ENCODE data around the gene IGSF3. TPM values are rescaled to one million over a fixed set of nuclear protein-coding genes. Genes with fewer than 3 reads are reported as not detected.
A peak's percentile ranks its signal among the peaks of the same experiment; 100 is the strongest.

Gene IGSF3
- polyA plus RNA-seq, 1 donor from 2014 or later, result not detected

DNA sequence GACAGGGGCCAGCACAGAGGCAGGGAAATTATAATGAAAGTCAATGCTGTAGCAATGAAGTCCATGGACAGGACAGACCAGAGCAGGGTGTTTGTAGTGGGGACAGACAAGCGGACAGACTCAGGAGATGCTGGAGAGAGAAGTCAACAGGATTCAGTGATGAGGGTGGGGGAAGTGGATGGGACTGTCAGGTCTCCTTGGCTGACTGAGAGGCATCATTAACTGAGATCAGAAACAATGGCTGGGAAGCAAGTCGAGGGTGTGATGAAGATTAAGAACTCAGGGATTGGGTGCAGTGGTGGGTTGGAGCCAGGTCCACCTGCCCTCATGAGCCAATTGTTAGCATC, 122.2 kb downstream of the IGSF3 start:
- Mint-ChIP-seq H3K27ac (peak overlapping the region; percentile 33 to 74 (median 73)), H3K9me3 (peaks cover 0 to 2% (median 0%) of the 10 kb centered on the region in 3 donors), H3K4me1 (peaks cover 37 to 47% (median 38%) of the 10 kb centered on the region in 3 donors), H3K27me3 (no peaks in the 10 kb centered on the region), H3K36me3 (peaks cover 7% of the 10 kb centered on the region), H3K4me3 (peak overlapping the region in 2 of 4 donors; percentile 60 to 74)

DNA sequence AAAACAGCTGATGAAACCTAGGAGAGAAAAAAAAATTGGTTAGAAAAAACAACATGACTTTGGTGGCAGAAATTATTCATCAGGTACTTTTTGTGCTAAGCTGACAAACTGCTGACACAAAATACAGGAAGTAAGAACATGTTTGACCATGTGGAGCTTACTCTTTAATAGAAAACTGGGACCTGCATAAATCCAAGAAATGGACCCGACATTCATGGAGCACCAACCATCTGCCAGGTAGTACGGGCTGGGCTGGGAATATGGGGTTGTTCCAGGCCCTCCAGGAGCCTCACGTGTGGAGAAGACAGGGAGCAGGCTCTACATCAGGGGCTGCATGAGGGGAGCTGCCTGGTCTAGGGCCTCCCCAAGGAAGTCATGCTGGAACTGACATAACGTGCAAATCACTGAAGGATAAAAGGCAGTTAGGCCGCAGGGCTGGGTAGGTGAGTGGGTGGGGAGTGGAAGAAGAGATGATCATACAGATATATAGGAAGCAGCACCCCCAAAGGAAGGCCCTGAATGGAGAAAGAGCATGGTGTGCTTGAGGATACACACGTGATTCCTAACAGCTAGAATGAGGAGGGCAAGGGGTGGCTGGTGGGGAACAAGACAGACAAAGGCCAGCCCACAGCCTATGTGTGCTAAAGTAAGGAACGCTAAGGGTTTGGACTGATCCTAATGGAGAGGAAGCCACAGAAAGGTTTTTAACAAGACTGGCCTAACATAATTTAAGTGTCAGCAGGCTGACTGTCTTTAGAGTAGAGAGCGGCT, 122.8 kb downstream of the IGSF3 start:
- H3K4me1 Mint-ChIP-seq, result peaks cover 41 to 49% (median 43%) of the 10 kb centered on the region in 3 donors
- peak overlapping the region in 3 of 4 donors; percentile 3 to 79 (median 75) for H3K4me3 Mint-ChIP-seq
- H3K27ac Mint-ChIP-seq, result peak overlapping the region; percentile 48 to 74 (median 73)
- no peaks in the 10 kb centered on the region for H3K27me3 Mint-ChIP-seq
- H3K9me3 Mint-ChIP-seq, result peaks cover 0 to 2% (median 0%) of the 10 kb centered on the region in 3 donors
- H3K36me3 Mint-ChIP-seq, result peaks cover 7% of the 10 kb centered on the region

DNA sequence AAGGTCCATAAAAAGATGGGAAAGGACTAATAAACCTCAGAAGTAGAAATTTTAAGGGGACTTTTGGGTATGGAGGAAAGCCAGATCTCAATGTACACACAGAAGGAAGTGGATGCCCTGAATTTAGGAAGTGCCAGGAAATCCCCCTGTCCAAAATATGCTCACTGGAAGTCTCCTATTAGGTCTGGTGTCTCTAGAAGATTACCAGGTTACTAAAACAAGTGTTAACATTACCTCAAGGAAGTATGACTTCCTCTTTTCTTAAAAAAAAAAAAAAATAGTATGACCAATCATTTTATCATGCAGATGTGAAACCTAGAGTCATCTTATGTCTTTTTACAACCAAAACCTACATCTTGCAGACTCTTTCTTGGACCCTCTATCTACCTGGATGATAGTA, 127.4 kb downstream of the IGSF3 start:
- peak overlapping the region in 1 of 4 donors; percentile 73 for H3K4me3 Mint-ChIP-seq
- H3K36me3 Mint-ChIP-seq, result peaks cover 16% of the 10 kb centered on the region
- H3K27ac Mint-ChIP-seq, result peak overlapping the region; percentile 31 to 87 (median 69)
- no peaks in the 10 kb centered on the region for H3K27me3 Mint-ChIP-seq
- H3K9me3 Mint-ChIP-seq, result no peaks in the 10 kb centered on the region
- peaks cover 34 to 40% (median 40%) of the 10 kb centered on the region in 3 donors for H3K4me1 Mint-ChIP-seq

DNA sequence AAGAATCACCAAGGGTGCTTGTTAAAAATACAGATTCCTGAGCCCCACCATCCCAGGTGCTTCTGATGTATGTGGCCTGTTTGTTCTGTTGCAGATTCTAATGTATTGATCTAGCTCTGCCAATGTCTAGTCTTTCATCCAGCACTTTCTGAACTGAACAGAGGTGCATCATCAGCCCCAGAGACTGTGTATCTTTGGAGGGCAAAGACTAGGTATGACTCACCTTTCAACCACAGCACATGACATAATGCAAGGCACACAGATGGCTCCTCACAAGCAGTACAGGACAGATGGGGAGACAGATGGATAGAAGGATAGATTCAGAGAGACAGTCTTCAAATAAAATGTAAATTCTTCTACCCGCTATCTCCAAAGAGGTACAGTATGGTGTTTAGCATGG, 129.0 kb downstream of the IGSF3 start:
- no peaks in the 10 kb centered on the region for H3K27me3 Mint-ChIP-seq
- no peaks in the 10 kb centered on the region for H3K9me3 Mint-ChIP-seq
- H3K36me3 Mint-ChIP-seq, result peaks cover 18% of the 10 kb centered on the region
- no peak overlapping the region for H3K27ac Mint-ChIP-seq
- H3K4me3 Mint-ChIP-seq, result no peak overlapping the region
- peaks cover 26 to 32% (median 31%) of the 10 kb centered on the region in 3 donors for H3K4me1 Mint-ChIP-seq

DNA sequence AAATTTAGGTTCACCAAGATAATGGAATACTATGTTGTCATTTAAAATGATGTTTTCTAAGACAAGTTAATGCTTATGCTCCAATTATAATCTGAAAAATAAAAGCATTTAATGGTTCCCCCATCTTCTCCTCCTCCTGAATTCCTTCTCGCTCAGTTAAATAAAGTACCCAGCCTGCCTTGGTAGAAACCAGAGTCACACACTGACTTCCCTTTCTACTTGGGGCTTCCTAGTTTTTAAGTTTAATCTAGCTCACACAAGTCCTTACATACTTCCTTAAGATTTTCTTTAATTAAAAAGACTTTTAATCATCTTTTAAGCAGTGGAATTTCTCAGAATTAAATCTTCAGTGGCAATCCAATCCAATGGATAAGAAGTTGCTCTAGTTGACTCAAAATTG, 129.6 kb downstream of the IGSF3 start:
- no peak overlapping the region for H3K27ac Mint-ChIP-seq
- H3K9me3 Mint-ChIP-seq, result no peaks in the 10 kb centered on the region
- H3K4me3 Mint-ChIP-seq, result peak overlapping the region in 1 of 4 donors; percentile 24
- no peaks in the 10 kb centered on the region for H3K27me3 Mint-ChIP-seq
- H3K36me3 Mint-ChIP-seq, result peaks cover 19% of the 10 kb centered on the region
- peaks cover 24 to 31% (median 26%) of the 10 kb centered on the region in 3 donors for H3K4me1 Mint-ChIP-seq

DNA sequence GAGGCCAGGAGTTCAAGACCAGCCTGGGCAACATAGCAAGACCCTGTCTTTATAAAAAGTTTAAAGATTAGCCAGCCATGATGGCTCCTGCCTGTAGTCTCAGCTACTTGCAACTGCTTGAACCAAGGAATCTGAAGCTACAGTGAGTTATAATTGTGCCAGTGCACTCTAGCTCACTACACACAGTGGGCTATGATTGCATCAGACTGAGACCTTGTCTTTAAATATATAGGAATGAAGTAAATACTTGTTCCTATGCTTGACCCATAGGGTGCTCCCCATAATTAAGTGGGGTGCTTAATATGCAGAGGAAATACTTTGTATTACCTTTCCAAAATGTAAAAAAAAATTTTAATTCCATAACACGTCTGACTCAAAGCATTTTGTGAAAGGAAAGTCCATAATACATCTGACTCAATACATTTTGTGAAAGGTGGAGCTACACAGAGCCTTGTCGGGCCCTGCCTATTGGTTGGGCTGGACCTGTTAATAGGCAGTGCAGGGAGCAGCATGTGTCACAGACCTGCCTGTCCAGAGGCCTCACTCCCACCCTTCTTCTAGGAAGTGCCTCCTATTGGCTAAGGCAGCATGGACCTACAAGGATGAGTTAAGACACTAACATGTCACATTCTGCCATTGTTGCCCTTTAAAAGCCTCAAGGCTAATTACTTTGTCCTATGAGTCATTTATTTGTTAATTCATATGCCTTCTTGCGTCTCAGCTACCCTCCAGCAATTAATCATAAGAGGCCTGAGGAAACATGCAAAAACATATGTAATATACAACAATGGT, 130.3 kb downstream of the IGSF3 start:
- Mint-ChIP-seq H3K27ac (no peak overlapping the region), H3K27me3 (no peaks in the 10 kb centered on the region), H3K36me3 (peaks cover 15% of the 10 kb centered on the region), H3K9me3 (no peaks in the 10 kb centered on the region), H3K4me1 (peaks cover 20 to 31% (median 24%) of the 10 kb centered on the region in 3 donors), H3K4me3 (no peak overlapping the region)

DNA sequence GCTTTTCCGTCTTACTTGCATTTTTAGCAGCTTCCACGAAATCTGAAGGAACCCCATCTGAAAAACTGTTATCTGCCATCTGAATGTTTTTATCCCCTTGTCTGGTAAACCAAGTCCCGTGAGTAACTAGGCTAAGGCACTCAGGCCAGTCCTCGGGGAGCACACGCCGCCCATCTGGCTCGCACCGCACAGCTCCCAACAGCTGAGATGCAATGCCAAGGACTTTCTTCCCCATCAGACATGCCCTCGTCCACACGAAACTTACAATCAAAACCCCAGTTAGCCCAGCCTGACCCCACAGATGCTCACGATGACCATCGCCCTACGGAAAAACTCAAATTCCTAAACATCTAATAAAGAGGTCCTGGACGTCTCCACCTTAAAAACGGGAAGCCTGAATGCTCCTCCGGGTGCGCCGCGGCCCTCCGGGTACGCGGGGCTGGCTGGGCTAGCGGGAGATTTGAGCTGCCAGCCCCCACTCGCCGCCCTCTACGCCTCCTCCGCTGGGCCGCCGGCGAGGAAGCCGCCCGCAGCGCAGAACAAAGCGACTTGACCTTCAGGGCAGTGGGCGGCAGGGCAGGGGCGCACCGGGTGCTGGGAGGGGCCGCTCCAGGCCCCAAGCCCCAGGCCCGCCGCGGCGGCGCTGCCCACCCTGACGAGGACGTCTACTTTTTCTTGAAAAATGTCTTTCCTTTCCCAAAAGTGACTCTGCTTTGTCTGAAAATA, 133.4 kb downstream of the IGSF3 start:
- no peak overlapping the region for H3K4me3 Mint-ChIP-seq
- no peak overlapping the region for H3K27ac Mint-ChIP-seq
- H3K27me3 Mint-ChIP-seq, result no peaks in the 10 kb centered on the region
- H3K9me3 Mint-ChIP-seq, result no peaks in the 10 kb centered on the region
- peaks cover 3 to 13% (median 11%) of the 10 kb centered on the region in 3 donors for H3K4me1 Mint-ChIP-seq
- H3K36me3 Mint-ChIP-seq, result peaks cover 12% of the 10 kb centered on the region

DNA sequence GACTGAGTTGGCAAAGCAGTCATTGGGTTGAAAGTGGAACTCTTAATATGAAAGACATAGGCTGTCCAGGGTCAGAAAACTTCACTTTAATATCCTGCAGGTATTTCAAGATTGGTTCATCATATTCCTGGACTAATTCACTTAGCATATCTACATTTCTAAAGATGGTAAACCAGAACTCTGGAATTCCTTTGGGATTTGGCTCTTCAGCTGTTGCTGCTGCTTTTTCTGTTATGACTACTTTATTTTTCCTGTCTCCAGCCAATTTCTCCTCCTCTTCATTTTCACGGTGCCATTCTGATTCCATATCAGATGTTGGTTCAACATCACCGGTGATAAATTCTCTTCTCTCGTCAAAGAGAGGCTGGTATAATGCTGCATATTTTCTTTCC, 134.1 kb downstream of the IGSF3 start:
- Mint-ChIP-seq H3K27ac (no peak overlapping the region), H3K9me3 (no peaks in the 10 kb centered on the region), H3K27me3 (no peaks in the 10 kb centered on the region), H3K4me3 (no peak overlapping the region), H3K4me1 (peaks cover 0 to 6% (median 4%) of the 10 kb centered on the region in 3 donors), H3K36me3 (peaks cover 9% of the 10 kb centered on the region)

DNA sequence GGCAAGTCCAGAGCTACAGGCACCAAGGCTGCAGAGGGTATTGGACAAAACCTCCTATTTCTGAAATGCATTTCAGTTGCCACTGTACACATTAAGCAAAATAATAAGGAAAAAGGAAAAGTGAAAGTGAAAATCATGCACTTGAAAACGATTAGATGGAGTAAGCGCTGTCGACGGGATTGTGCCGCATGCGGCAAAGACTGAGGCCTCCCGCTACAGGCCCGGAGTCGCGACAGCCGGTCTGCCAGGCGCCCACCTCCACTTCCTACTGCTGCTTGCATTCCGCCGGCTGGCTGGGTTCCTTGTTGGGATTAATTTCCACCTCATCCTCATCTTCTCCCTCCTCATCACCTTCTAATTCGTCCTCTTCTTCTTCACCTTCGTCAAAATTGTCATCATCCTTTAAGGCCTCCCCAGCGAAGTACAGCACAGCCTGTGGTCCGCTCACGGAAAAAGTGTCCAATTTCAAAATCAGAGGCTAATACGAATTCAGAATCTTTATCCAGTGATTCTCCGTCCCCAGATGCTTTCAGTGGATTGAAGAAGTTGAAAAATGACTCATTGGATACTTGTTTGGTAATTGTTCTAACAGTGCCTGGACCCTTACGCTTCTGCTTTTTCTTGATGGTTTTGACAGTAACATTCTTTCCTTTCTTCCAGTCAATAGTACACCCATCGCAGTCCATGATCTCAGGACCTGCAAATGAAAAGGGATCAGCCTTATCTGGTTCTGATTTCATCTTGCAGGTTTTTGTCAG, 134.7 kb downstream of the IGSF3 start:
- no peak overlapping the region for H3K27ac Mint-ChIP-seq
- H3K36me3 Mint-ChIP-seq, result peaks cover 13% of the 10 kb centered on the region
- H3K4me1 Mint-ChIP-seq, result peaks cover 0 to 2% (median under 1%) of the 10 kb centered on the region in 3 donors
- H3K27me3 Mint-ChIP-seq, result no peaks in the 10 kb centered on the region
- H3K4me3 Mint-ChIP-seq, result no peak overlapping the region
- no peaks in the 10 kb centered on the region for H3K9me3 Mint-ChIP-seq

DNA sequence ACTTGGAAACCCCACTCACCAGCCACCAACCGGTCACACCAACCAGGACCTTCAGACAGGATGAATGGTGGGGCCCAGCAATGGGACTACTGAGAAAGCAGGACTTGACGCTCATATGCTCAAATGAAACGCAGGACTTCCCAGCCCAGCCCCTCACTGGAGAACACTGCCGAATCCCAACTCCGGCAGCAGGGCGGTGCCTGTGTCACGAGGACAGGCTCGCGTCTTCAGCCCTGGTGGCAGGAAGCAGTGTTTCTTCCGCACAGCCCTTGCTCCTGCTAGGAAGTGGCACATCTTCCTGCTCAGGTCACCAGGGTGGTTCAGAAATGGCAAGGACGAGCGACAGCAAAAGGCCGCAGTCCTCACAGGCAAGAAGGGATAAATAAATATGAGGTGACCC, 135.6 kb downstream of the IGSF3 start:
- no peaks in the 10 kb centered on the region for H3K27me3 Mint-ChIP-seq
- H3K36me3 Mint-ChIP-seq, result peaks cover 13% of the 10 kb centered on the region
- H3K27ac Mint-ChIP-seq, result no peak overlapping the region
- no peaks in the 10 kb centered on the region for H3K9me3 Mint-ChIP-seq
- no peaks in the 10 kb centered on the region for H3K4me1 Mint-ChIP-seq
- no peak overlapping the region for H3K4me3 Mint-ChIP-seq

DNA sequence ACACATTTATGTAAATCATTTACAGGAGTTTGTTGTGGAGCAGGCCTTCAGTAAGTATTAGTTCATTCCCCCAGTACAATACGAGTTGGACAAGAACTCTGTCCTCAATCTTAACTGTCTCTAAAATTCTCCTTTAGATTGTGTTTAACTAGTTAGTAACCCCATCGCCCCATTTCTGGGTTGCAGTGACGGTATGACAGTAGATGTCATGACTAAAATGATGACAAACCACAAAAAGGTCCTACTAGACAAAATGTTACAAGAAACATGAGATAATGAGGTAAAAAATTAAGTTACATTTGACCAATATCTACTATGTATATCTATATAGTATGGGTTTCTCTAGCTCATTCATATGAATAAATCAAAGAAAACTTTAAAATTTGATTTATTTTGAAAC, 137.9 kb downstream of the IGSF3 start:
- Mint-ChIP-seq H3K4me3 (no peak overlapping the region), H3K27ac (no peak overlapping the region), H3K9me3 (peaks cover 0 to 9% (median 0%) of the 10 kb centered on the region in 3 donors), H3K4me1 (no peaks in the 10 kb centered on the region), H3K27me3 (no peaks in the 10 kb centered on the region), H3K36me3 (peaks cover 12% of the 10 kb centered on the region)

DNA sequence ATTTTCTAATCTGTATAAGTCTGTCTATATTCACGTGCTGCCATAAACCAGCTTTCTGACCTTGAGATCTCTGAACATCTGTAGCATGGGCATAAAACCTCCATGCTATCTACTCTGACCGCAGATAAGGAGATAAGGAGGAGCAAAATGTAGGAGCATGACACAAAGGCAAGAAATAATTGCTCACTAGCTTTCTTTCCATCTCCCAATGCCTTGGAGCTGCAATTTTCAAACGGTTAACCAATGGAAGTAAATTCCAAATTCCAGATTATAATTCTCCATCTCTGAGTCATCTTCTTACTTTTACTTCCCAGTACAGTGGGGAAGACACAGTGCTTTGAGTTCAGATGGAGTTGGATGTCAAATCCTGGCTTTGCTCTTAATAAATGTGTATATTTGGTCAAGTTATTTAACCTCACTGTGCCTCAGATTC, 138.3 kb downstream of the IGSF3 start:
- H3K27me3 Mint-ChIP-seq, result no peaks in the 10 kb centered on the region
- H3K9me3 Mint-ChIP-seq, result peaks cover 0 to 9% (median 0%) of the 10 kb centered on the region in 3 donors
- peaks cover 12% of the 10 kb centered on the region for H3K36me3 Mint-ChIP-seq
- peak overlapping the region in 1 of 3 donors; percentile 29 for H3K27ac Mint-ChIP-seq
- H3K4me3 Mint-ChIP-seq, result no peak overlapping the region
- no peaks in the 10 kb centered on the region for H3K4me1 Mint-ChIP-seq

DNA sequence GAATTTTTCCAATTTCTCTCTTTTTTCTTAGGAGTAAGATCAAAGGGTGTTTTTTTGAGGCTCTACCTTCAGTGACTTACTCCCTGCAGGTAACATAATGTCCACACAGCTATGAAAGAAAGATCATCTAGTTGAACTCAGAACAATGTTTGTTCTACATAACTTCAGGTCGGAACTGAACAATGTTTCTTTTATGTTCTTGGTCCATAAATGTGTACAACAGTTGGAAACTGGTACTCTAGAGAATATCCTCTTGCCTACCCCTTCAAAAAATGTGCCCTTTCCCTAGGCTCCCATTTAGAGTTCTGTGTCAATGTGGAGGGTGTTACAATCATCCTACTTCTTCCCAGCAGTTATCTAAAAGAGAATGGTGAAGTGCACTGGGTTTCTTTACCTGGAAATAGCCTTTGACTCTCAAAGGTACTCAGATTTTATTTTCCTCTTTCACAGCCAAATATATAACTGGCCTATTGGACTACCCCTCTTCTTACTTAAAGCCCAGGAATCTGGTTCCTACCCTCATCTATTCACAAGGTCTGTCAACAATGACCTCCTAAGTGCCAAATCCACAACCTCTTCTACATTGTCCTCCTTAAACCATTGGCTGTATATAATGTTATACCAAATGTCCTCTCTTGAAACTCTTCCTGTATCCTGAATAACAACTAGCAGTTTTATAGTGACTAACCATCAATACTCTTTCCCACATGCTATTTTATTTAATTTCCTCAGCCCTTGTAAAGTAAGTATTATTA, 139.0 kb downstream of the IGSF3 start:
- Mint-ChIP-seq H3K27me3 (no peaks in the 10 kb centered on the region), H3K36me3 (peaks cover 9% of the 10 kb centered on the region), H3K27ac (peak overlapping the region in 1 of 3 donors; percentile 29), H3K4me1 (no peaks in the 10 kb centered on the region), H3K4me3 (no peak overlapping the region), H3K9me3 (peaks cover 0 to 9% (median 0%) of the 10 kb centered on the region in 3 donors)

DNA sequence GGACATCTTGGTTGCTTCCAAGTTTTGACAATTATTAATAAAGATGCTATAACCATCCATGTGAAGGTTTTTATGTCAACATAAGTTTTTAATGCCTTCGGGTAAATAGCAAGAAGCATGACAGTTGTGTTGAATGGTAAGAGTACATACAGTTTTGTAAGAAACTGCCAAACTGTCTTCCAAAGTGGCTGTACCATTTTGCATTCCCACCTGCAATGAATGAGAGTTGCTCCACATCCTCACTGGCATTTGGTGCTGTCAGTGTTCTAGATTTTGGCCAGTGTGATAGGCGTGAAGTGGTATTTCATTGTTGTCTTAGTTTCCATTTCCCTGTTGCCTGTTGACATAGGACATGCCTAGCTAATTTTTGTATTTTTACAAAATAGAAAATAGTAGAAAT, 142.1 kb downstream of the IGSF3 start:
- H3K4me1 Mint-ChIP-seq, result no peaks in the 10 kb centered on the region
- H3K9me3 Mint-ChIP-seq, result peaks cover 0 to 9% (median 0%) of the 10 kb centered on the region in 3 donors
- no peaks in the 10 kb centered on the region for H3K27me3 Mint-ChIP-seq
- no peak overlapping the region for H3K27ac Mint-ChIP-seq
- H3K4me3 Mint-ChIP-seq, result no peak overlapping the region
- H3K36me3 Mint-ChIP-seq, result peaks cover 9% of the 10 kb centered on the region

Data from IgD-negative memory B cell (primary cell).